Astrocyte (in vitro differentiated cells and primary cell): Measurements from ENCODE around the gene SPATA31E1.
"Not testable (repeated sequence)": the region's sequence is repeated elsewhere in the genome, so short reads cannot be mapped to it uniquely, and the experiment has no call there.

Experiments used
- CTCF ChIP-seq: IDR thresholded peaks from 2 replicates; pipeline ENCODE4 v1.5.1; 2011; ENCODE audit warnings: low read depth, mild to moderate bottlenecking, inconsistent platforms, low read length, moderate library complexity; ENCODE audit not compliant: insufficient read depth
- EZH2 ChIP-seq: IDR thresholded peaks from 2 replicates; pipeline ENCODE4 v1.6.1; 2012; ENCODE audit warnings: mild to moderate bottlenecking, low read length, inconsistent platforms; ENCODE audit not compliant: insufficient read depth

GRCh38 chr9:87917662-87918061 is 35.0 kb downstream of the SPATA31E1 start, which contains the start of gene SPATA31C1:
- not testable (repeated sequence) for TF ChIP-seq EZH2, CTCF
